HepG2 (cell line): ENCODE measurements around the gene ITGAE. TPM values are rescaled to one million over a fixed set of nuclear protein-coding genes. Genes with fewer than 3 reads are reported as not detected.

ENCODE experiments used
- ATF6 ChIP-seq: sonication (generic); formaldehyde crosslinking; conservative IDR thresholded peaks from 2 replicates; pipeline ENCODE4 v1.4.0; 2020; ENCODE audit warnings: missing genetic modification reagents
- CCAR2 ChIP-seq: fragments of 200-400 bp; formaldehyde crosslinking; optimal IDR thresholded peaks from 2 replicates; pipeline ENCODE3; 2018; ENCODE audit warnings: low read depth, mild to moderate bottlenecking, low read length, moderate library complexity
- CSRNP1 ChIP-seq: sonication (generic); formaldehyde crosslinking; IDR thresholded peaks from 2 replicates; pipeline ENCODE4 v1.8.1; 2023; ENCODE audit warnings: mild to moderate bottlenecking, missing genetic modification reagents
- JUN ChIP-seq: sonication (generic); formaldehyde crosslinking; IDR thresholded peaks from 2 replicates; pipeline ENCODE4 v1.4.0; 2020; ENCODE audit warnings: mild to moderate bottlenecking, missing genetic modification reagents
- KDM3A ChIP-seq: IDR thresholded peaks from 2 replicates; pipeline ENCODE4 v1.6.1; 2018; ENCODE audit warnings: low read depth, missing compliant biosample characterization
- MAFG ChIP-seq: sonication (generic); formaldehyde crosslinking; IDR thresholded peaks from 2 replicates; pipeline ENCODE4 v1.5.1; 2020; ENCODE audit warnings: mild to moderate bottlenecking, missing genetic modification reagents
- MEIS1 ChIP-seq: sonication (generic); formaldehyde crosslinking; IDR thresholded peaks from 2 replicates; pipeline ENCODE4 v1.9.0; 2021; ENCODE audit warnings: mild to moderate bottlenecking, missing genetic modification reagents, moderate library complexity, borderline replicate concordance
- MLLT10 ChIP-seq: sonication (generic); formaldehyde crosslinking; IDR thresholded peaks from 2 replicates; pipeline ENCODE4 v1.4.0; 2020; ENCODE audit warnings: missing genetic modification reagents
- PATZ1 ChIP-seq: sonication (generic); formaldehyde crosslinking; IDR thresholded peaks from 2 replicates; pipeline ENCODE4 v1.4.0; 2020; ENCODE audit warnings: missing genetic modification reagents
- RELA ChIP-seq: sonication (generic); formaldehyde crosslinking; IDR thresholded peaks from 2 replicates; pipeline ENCODE4 v1.4.0; 2020; ENCODE audit warnings: missing genetic modification reagents
- REPIN1 ChIP-seq: sonication (generic); formaldehyde crosslinking; IDR thresholded peaks from 2 replicates; pipeline ENCODE4 v1.8.0; 2022; ENCODE audit warnings: missing genetic modification reagents, low read depth, mild to moderate bottlenecking, borderline replicate concordance
- SCMH1 ChIP-seq: sonication (generic); formaldehyde crosslinking; IDR thresholded peaks from 2 replicates; pipeline ENCODE4 v1.9.0; 2021; ENCODE audit warnings: missing genetic modification reagents, mild to moderate bottlenecking, borderline replicate concordance
- SETDB1 ChIP-seq: sonication (generic); formaldehyde crosslinking; IDR thresholded peaks from 2 replicates; pipeline ENCODE4 v1.5.1; 2020; ENCODE audit warnings: missing genetic modification reagents, mild to moderate bottlenecking, borderline replicate concordance
- ZHX1 ChIP-seq: sonication (generic); formaldehyde crosslinking; IDR thresholded peaks from 2 replicates; pipeline ENCODE4 v1.8.1; 2022; ENCODE audit warnings: low read depth, mild to moderate bottlenecking, missing genetic modification reagents
- ZNF3 ChIP-seq: IDR thresholded peaks from 2 replicates; pipeline ENCODE4 v1.7.0; 2017; ENCODE audit warnings: inconsistent platforms
- ZNF30 ChIP-seq: sonication (generic); formaldehyde crosslinking; IDR thresholded peaks from 2 replicates; pipeline ENCODE4 v1.5.0; 2020; ENCODE audit warnings: mild to moderate bottlenecking, missing genetic modification reagents
- ZNF331 ChIP-seq: sonication (generic); formaldehyde crosslinking; IDR thresholded peaks from 2 replicates; pipeline ENCODE4 v1.4.0; 2020; ENCODE audit warnings: missing genetic modification reagents
- ZNF44 ChIP-seq: sonication (generic); formaldehyde crosslinking; IDR thresholded peaks from 2 replicates; pipeline ENCODE4 v1.5.1; 2020; ENCODE audit warnings: mild to moderate bottlenecking, missing genetic modification reagents
- ZNF558 ChIP-seq: sonication (generic); formaldehyde crosslinking; IDR thresholded peaks from 2 replicates; pipeline ENCODE4 v1.9.0; 2022; ENCODE audit warnings: mild to moderate bottlenecking, missing genetic modification reagents, borderline replicate concordance
- ZNF749 ChIP-seq: sonication (generic); formaldehyde crosslinking; IDR thresholded peaks from 2 replicates; pipeline ENCODE4 v1.8.0; 2022; ENCODE audit warnings: mild to moderate bottlenecking, missing genetic modification reagents, moderate library complexity, borderline replicate concordance
- ZNF841 ChIP-seq: sonication (generic); formaldehyde crosslinking; IDR thresholded peaks from 2 replicates; pipeline ENCODE4 v1.8.1; 2023; ENCODE audit warnings: missing genetic modification reagents, borderline replicate concordance
- polyA plus RNA-seq, 8 experiments: library from polyadenylated mRNA; depleted of rRNA in 3 of 8; stranded (reverse) in 7 of 8; unstranded in 1 of 8; fragments of >200 nt; fragmentation: Illumina TruSeq in 4 of 8; extraction: Trizol in 4 of 8; gene quantifications; 2 replicates each; pipeline versions ENCODE4 v1.2.1 to v1.2.3, GENCODE V29; 2011 to 2016; ENCODE audit warnings: low read depth in 4 of 8, missing spikeins in 1 of 8, mixed read lengths in 1 of 8; ENCODE audit not compliant: insufficient read depth in 1 of 8
- total RNA-seq, 5 experiments: library from RNA; depleted of rRNA; stranded (reverse); fragments of >200 nt; fragmentation: Illumina TruSeq; extraction: Trizol; gene quantifications; 2 replicates each; pipeline ENCODE4 v1.2.3, GENCODE V29; 2016; ENCODE audit warnings: low read depth in 1 of 5

ITGAE gene
- total and polyA plus RNA-seq, 2 of the 13 experiments (the other 11 are each of a cell fraction or from before 2014, with no cell fraction given): 42.3 to 49.0 TPM

- TF ChIP-seq ZNF331 (CRISPR knock-in tag) (peak; percentile 6), JUN (CRISPR knock-in tag) (peak; percentile 12; the same call in 1 of the 2 replicates), ZNF749 (CRISPR knock-in tag) (0 out of 2 replicates have a peak, but pooled peaks have one; percentile 51), MAFG (CRISPR knock-in tag) (no peak), SCMH1 (CRISPR knock-in tag) (no peak), ZHX1 (CRISPR knock-in tag) (no peak), CCAR2 (no peak), ZNF44 (CRISPR knock-in tag) (peak; percentile 82), MEIS1 (CRISPR knock-in tag) (no peak; the same call in none of the 2 replicates), MLLT10 (CRISPR knock-in tag) (no peak), REPIN1 (CRISPR knock-in tag) (no peak), ZNF3 (CRISPR knock-in tag) (no peak), CSRNP1 (CRISPR knock-in tag) (peak; percentile 12; the same call in 1 of the 2 replicates), RELA (CRISPR knock-in tag) (no peak; the same call in 1 of the 2 replicates), SETDB1 (CRISPR knock-in tag) (no peak), ZNF30 (no peak), ZNF841 (CRISPR knock-in tag) (no peak), PATZ1 (CRISPR knock-in tag) (no peak), ATF6 (no peak), KDM3A (CRISPR knock-in tag) (no peak), ZNF558 (peak; percentile 26; the same call in 1 of the 2 replicates)
Measured at GRCh38 chr17:3668279-3669084, 132.5 kb downstream of the ITGAE start, which contains the start of the genes EMC6 and TAX1BP3 (continued).
